Ishikawa (cell line): ENCODE results near the gene SMYD2.

Source experiments
- CEBPB ChIP-seq: IDR thresholded peaks from 2 replicates; pipeline ENCODE4 v1.6.1; 2012
- CREB1 ChIP-seq: IDR thresholded peaks from 2 replicates; pipeline ENCODE4 v1.6.1; 2012; ENCODE audit warnings: low read depth
- EGR1 ChIP-seq: IDR thresholded peaks from 2 replicates; pipeline ENCODE4 v1.6.1; 2012
- EP300 ChIP-seq: IDR thresholded peaks from 2 replicates; pipeline ENCODE4 v1.6.1; 2012; ENCODE audit warnings: borderline replicate concordance
- FOXM1 ChIP-seq: IDR thresholded peaks from 2 replicates; pipeline ENCODE4 v1.6.1; 2012; ENCODE audit warnings: low read depth, borderline replicate concordance
- NFIC ChIP-seq: IDR thresholded peaks from 2 replicates; pipeline ENCODE4 v1.6.1; 2012
- RAD21 ChIP-seq: IDR thresholded peaks from 2 replicates; pipeline ENCODE4 v1.6.1; 2012; ENCODE audit warnings: low read depth
- TAF1 ChIP-seq: IDR thresholded peaks from 2 replicates; pipeline ENCODE4 v1.6.1; 2012; ENCODE audit warnings: low read depth, mild to moderate bottlenecking
- TCF12 ChIP-seq: IDR thresholded peaks from 2 replicates; pipeline ENCODE4 v1.6.1; 2012; ENCODE audit warnings: low read depth
- TEAD4 ChIP-seq: IDR thresholded peaks from 2 replicates; pipeline ENCODE4 v1.6.1; 2012
- YY1 ChIP-seq: IDR thresholded peaks from 2 replicates; pipeline ENCODE4 v1.6.1; 2012; ENCODE audit warnings: low read depth
- ZBTB7A ChIP-seq: IDR thresholded peaks from 2 replicates; pipeline ENCODE4 v1.6.1; 2012; ENCODE audit warnings: low read depth
- TF ChIP-seq, protein P1 (sequence below): IDR thresholded peaks from 2 replicates; pipeline ENCODE4 v1.6.1; 2012
- TF ChIP-seq, protein P2 (sequence below): IDR thresholded peaks from 2 replicates; pipeline ENCODE4 v1.6.1; 2012
- TF ChIP-seq, protein P3 (sequence below): IDR thresholded peaks from 2 replicates; pipeline ENCODE4 v1.6.1; 2012; ENCODE audit warnings: low read depth, mild to moderate bottlenecking

The SMYD2 gene

DNA sequence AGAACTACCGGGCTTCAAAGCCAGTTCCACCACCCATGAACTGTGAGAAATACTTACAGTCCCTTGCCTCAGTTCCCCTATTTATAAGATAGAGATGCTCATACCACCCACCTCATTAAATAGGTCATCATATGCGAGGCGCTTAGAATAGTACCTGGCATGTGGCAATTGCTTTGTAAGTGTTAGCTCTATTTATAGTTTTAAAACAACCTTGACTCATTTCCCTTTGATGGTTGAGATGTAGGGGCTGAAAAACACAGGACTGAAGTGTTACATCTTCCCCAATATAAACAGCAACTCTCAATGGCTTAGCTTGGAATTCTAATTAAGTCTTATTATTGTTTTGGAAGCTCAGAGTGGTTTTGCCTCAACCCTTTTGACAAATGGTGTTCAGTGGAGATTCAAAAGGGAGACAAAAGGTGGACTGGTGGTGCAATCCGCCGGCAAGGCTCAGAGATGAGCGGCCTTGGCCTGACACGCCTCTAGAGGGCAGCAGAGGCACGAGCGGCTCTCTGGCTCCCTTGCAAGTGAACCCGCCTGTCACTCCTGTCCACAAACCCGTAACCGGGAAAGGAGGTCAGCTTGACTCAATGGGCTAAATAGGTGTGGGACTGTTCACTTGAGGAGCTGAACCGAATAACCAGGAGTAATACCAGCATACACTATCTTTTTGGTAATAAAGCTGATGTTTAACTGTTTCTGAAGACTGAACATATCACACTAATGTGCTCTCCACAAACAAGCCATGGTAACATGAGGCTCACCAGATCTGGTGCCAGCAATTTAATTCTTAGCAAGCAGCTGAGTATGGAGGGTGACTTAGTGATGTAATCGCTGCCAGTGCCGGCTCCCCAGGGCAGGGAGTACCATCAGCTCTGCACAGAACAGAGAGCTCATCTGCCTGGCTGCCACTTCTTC, 19.5 kb upstream of the SMYD2 start:
- TF ChIP-seq, protein P1, sequence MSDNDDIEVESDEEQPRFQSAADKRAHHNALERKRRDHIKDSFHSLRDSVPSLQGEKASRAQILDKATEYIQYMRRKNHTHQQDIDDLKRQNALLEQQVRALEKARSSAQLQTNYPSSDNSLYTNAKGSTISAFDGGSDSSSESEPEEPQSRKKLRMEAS = no peak
- TF ChIP-seq, protein P2, sequence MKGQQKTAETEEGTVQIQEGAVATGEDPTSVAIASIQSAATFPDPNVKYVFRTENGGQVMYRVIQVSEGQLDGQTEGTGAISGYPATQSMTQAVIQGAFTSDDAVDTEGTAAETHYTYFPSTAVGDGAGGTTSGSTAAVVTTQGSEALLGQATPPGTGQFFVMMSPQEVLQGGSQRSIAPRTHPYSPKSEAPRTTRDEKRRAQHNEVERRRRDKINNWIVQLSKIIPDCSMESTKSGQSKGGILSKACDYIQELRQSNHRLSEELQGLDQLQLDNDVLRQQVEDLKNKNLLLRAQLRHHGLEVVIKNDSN = no peak
- TF ChIP-seq TCF12 (no peak), EP300 (no peak), TEAD4 (no peak), CEBPB (0 out of 2 replicates have a peak, but pooled peaks have one; percentile 15), ZBTB7A (no peak), TAF1 (no peak), NFIC (no peak), RAD21 (peak; percentile 95), YY1 (no peak)

DNA sequence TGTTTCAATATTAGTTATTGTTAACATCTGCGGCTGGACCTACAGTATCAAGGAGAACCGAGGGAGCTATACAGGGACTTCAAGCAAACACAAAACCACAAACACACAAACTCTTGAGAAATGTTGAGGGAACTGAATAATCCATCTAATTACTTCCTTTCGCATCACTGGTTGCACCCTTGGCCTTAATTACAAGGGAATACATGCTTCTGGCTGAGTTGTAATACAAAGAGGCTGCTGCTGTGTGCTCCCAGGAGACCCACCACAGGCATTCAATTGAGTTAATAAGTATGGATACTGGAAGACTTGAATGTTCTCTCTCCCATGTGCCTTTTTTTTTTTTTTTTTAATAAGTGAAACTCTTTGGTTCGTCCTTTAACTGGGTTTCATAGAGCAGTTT, 16.8 kb upstream of the SMYD2 start:
- no peak for TF ChIP-seq NFIC
- TF ChIP-seq FOXM1 = no peak
- TF ChIP-seq, protein P3, sequence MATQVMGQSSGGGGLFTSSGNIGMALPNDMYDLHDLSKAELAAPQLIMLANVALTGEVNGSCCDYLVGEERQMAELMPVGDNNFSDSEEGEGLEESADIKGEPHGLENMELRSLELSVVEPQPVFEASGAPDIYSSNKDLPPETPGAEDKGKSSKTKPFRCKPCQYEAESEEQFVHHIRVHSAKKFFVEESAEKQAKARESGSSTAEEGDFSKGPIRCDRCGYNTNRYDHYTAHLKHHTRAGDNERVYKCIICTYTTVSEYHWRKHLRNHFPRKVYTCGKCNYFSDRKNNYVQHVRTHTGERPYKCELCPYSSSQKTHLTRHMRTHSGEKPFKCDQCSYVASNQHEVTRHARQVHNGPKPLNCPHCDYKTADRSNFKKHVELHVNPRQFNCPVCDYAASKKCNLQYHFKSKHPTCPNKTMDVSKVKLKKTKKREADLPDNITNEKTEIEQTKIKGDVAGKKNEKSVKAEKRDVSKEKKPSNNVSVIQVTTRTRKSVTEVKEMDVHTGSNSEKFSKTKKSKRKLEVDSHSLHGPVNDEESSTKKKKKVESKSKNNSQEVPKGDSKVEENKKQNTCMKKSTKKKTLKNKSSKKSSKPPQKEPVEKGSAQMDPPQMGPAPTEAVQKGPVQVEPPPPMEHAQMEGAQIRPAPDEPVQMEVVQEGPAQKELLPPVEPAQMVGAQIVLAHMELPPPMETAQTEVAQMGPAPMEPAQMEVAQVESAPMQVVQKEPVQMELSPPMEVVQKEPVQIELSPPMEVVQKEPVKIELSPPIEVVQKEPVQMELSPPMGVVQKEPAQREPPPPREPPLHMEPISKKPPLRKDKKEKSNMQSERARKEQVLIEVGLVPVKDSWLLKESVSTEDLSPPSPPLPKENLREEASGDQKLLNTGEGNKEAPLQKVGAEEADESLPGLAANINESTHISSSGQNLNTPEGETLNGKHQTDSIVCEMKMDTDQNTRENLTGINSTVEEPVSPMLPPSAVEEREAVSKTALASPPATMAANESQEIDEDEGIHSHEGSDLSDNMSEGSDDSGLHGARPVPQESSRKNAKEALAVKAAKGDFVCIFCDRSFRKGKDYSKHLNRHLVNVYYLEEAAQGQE = no peak
- no peak for TF ChIP-seq EGR1
- no peak for TF ChIP-seq TAF1
- TF ChIP-seq CEBPB = no peak
- TF ChIP-seq, protein P1 = no peak
- TF ChIP-seq YY1 = no peak
- no peak for TF ChIP-seq TCF12
- TF ChIP-seq TEAD4 = no peak
- TF ChIP-seq, protein P2 = no peak
- TF ChIP-seq EP300 = no peak
- no peak for TF ChIP-seq CREB1
- TF ChIP-seq ZBTB7A = no peak

DNA sequence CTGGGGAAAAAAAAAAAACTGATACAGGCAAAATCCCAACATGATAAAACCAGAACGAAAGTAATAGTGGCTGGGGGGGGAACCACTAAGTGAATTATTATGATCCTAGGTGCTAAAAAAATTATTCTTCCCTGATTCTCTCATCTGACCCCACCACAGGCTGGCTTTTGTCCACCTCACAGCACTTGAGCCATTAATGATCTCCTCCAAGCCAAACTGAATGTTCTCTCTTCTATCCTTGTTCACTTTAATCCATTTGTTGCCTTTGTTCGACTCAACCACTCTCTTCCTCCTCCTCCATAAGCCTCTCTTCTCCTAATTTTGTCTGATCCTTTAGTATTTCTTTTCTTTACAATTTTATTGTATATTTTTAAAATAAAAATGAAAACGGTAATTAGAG, 16.0 kb upstream of the SMYD2 start:
- no peak for TF ChIP-seq ZBTB7A
- TF ChIP-seq, protein P1 = no peak
- no peak for TF ChIP-seq YY1
- TF ChIP-seq RAD21 = no peak
- TF ChIP-seq FOXM1 = no peak
- no peak for TF ChIP-seq CEBPB
- TF ChIP-seq, protein P3 = no peak
- TF ChIP-seq, protein P2 = no peak
- TF ChIP-seq TEAD4 = no peak
- TF ChIP-seq EP300 = no peak
- no peak for TF ChIP-seq CREB1
- no peak for TF ChIP-seq TAF1
- TF ChIP-seq TCF12 = no peak
- TF ChIP-seq NFIC = no peak
- TF ChIP-seq EGR1 = no peak

DNA sequence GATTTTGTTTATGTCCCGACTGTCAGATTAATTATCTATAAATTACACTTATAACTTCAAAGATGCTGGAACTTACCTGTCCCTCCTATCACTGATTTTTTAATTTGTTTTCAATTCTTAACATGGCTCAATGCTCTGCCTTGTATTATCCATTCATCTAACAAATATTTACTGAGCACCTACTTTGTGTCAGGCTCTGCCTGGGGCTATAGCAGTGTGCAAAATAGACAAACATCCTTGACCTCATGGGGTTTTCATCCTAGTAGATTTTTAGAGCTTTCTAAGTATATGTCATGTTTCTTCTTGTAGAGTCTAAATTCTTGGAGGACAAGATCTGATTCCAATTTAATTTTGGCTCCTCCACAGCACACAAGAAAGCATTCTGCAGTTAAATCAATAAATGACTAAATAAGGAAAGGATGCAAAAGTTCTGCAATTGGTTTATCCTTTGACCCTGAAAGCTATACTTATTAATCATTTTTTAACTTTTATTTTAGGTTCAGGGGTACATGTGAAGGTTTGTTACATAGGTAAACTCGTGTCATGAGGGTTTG, 10.8 kb upstream of the SMYD2 start:
- TF ChIP-seq YY1 (no peak), NFIC (no peak), RAD21 (no peak), TEAD4 (no peak), FOXM1 (no peak), EGR1 (no peak), CREB1 (no peak), TCF12 (no peak), TAF1 (no peak), EP300 (no peak), CEBPB (no peak), ZBTB7A (no peak)
- TF ChIP-seq, protein P1 = no peak
- TF ChIP-seq, protein P3 = no peak
- TF ChIP-seq, protein P2 = no peak
